Activated T-cell treated with anti-CD3 and anti-CD28 coated beads for 24 hours (primary cell): ENCODE results near the gene CRYBA2.

Experiments used
- DNase-seq: peaks from one replicate; pipeline ENCODE4 v3.0.0-alpha.2; 2020; ENCODE audit warnings: low read depth

Gene CRYBA2

GRCh38 chr2:218982586-218983262 is 10.5 kb downstream of the CRYBA2 start:
- DNase-seq: no peak

DNA sequence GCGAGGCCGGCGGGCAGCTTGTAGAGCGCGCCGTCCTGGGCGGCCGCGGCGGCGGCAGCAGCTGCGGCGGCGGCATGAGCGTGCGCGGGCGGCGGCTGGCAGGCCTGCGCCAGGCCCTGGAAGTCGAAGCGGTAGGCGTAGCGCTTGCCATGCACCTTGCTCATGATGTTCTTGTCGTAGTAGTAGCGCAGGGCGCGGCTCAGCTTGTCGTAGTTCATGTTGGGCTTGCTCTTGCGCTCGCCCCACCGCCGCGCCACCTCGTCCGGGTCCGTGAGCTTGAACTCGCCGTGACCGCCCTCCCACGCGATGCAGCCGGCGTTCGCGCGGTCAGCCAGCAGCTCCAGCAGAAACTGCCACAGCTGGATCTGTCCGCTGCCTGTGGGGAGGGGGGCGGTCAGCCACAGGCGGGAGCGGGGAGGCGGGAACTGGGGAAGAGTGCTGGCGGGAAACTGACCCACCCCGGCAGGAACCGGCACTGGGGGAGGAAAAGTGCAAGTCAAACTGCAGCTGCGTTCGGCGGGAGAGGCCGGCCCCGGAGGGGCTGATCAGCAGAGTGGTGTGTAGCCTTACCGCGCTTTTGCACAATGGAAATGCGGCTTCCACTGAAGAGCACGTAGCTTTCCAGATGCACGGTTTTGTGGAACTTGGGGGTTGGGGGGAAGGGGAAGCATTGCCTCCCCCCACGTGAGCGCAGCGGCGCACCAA is 11.2 kb downstream of the CRYBA2 start:
- DNase-seq: no peak

DNA sequence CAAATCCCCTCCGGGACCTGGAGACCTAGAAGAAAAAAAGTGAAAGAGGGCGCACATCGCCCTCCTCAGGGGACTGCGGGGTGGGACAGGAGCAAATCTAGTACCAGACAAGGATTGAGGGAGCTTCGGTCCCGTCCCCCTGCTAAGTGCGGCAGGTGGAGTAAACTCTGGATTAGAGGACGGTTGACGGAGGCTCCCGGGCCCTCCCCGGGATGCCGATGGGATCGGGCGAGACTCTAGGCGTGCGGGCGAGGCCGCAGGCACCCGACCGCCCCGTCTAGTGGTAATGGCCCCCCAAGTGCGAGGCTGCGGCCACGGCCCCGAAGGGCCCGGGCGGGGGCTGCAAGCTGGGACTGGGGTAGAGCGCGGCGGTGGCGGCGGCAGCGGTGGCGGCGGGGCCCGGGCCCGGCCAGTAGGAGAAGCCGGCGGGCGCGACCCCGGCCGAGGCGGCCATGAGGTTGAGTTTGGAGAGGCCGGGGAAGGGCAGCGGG is 11.8 kb downstream of the CRYBA2 start:
- DNase-seq: no peak

GRCh38 chr2:218980735-218981389 is 12.4 kb downstream of the CRYBA2 start:
- DNase-seq: no peak

DNA sequence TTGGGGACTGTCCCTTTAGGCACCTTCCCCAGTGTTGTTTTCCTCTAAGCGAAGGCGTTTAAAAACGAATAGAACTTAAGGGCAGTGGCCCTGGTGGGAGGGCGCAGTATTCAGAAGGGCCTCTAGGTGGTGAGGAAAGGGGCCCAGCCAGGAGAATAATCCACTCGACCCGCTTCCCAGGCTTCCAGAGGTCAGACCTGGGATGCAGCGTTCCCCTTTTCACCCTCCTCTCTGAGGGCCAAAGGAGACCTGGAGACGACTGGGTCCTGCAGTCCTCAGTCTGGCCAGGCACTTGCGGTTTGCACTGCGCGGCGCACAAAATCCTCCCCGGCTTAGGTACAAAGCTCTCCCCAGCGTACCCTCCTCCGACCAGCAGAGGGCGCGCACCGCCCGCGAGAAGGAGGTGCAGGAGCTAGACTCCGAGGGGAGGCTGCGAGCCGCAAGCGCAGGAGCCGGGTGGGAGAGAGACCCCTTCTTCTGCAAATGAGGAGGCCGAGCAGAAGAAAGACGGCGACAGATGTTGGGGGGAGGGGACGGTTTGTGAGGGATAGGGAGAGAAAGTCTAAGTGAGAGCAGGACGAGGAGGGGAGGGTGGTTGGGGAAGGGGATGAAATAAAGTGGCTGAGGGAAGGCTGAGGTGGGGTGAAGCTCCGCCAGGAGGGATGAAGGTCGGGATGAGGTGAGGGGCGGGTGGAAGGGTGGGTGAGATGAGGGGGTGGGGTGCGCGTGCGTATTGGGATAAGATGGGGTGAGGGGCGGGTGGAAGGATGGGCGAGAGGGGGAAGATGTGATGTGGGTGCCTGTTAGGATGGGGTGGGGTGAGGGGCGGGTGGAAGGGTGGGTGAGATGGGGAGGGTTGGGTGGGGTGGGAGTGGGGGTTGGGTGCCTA is 13.1 kb downstream of the CRYBA2 start:
- peak; percentile 81 for DNase-seq

DNA sequence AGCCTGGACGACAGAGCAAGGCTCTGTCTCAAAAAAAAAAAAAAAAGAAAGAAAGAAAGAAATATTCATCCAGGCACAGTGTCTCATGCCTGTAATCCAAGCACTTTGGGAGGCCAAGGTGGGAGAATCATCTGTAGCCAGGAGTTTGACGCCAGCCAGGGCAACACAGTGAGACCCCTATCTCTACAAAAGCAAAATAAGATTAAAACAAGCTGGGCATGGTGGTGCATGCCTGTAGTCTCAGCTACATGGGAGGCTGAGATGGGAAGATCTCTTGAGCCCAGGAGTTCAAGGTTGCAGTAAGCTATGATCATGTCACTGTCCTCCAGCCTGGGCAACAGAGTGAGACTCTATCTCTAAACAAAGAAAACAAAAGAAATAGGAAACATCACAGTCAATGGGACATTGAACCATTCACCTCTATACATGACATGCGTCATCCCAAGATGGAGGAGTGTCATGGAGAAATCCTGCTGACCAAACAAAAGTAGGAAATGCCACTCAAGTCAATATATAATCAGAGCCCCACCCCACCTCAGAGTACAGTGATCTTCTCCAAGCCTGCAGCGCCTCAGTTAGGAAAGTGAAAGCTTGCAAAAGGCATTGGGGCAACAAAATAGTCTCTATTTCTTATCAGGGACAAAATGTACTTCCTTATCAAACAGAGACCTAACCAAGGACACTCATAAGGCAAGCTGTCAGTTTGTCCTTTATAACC is 18.0 kb downstream of the CRYBA2 start:
- DNase-seq: no peak

DNA sequence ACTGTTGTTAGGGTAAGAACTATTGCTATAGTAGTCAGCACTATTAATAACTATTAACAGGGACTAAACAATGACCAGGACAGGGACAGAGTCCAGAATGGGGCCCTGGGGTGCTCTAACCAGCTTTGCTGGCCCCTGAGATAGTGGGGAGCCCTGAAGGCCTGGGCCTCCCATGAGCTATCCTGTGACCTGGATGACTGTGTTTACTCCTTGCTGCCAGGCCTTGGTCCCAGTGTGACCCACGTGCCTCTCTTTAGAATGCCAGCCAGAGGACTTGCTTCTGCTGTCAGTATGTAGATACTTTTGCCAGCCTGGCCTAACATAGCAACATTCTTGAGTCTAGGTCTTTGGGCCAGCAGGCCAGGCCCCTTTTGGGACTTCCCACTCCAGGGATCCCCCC is 22.3 kb downstream of the CRYBA2 start:
- no peak for DNase-seq

- DNase-seq: no peak
Observed at GRCh38 chr2:218964041-218964771, 29.0 kb downstream of the CRYBA2 start.

- DNase-seq: no peak
Observed at GRCh38 chr2:218963601-218964000, 29.6 kb downstream of the CRYBA2 start.

DNA sequence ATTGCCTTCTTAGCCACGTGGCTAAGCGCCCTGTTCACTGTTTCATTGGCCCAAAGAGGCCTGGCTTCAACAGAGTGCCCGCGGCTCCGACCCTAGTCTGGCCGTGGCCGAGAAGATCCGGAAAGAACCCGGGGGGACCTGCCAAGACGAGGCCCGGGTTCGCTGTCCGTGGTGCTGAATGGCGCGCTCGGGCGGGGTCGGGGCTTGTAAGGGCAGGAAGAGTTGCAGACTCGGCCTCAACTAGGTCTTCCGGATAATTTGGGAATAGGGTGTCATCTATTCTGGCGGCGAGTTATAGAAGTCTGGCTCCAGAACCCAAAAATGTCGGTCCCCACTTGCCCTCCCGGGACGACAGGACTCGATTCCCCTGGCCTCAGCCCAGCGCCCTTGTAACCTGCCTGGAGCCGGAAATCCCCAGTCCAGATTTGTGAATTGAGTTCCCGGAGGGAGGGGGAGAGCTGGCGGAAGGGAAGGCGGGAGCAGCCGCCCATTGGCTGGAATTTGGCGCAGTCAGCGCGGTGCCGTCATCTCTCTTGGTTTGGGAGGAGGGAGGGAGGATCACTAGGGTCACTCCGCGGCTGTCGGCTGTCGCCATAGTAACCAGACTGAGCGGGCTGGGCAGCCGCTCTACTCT is 30.2 kb downstream of the CRYBA2 start:
- no peak for DNase-seq

DNA sequence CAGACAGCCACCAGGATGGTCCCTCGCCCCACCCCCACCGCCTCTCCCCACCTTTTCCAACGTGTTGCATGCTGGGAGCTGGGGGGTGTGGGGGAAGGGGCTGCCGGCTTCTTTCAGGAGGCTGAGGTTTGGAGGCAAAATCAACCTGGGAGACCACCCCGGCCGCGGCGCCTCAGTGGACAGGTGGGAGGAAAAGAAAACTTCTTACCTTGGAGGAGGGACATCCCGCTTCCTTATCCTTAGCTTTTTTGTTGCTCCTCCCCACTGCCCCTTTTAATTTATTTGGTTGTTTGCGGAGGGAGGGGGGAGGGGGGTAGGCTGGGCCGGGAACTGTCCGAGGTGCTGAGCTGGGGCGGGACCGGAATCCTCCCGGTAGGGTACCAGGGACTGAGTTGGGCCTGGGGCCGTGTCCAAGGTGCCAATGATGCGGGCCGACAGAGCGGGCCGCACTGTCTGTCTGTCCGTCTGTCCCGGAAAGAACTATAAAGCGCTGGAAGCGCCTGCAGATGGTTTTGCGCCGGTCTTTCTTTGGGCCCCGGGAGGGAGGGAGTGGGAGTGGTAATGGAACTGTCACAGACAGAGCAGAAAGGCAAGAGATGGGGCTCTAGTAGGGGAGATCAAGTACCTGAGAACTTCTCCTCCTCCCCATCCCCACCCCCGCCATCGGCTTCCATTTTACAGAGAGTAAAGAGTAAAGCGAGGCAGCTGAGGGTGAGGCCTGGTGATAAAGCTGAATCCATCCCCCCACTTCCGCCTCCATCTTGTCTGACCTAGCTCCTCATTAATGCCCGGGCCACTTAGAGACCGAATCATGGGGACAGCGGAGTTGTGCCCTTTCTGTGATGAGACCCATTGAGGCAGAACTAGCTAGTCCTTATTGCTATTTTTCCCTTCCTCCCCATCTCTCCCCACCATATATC is 31.3 kb downstream of the CRYBA2 start:
- DNase-seq: no peak

DNA sequence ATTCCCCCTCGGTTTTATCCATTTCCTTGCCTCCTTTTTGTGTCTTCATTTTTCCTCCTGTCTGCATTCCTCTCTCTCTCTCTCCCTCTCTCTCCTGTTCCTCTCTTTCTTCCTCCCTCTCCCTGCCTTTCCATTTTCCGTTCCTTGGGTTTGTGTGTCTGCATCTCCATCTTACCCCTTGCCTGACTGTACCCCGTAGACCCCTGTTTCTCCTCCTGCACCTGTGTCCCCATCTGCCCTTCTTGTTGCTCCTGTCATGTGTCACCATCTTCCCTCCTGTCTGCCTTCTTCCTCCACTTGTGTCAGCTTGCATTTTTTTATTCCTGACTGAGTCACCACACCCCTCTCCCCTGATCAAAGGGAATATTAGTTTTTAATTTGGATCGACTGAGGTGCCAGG is 32.0 kb downstream of the CRYBA2 start:
- no peak for DNase-seq

GRCh38 chr2:218960309-218961165 is 32.7 kb downstream of the CRYBA2 start:
- no peak for DNase-seq

- DNase-seq: no peak
Observed at GRCh38 chr2:218959761-218960308, 33.4 kb downstream of the CRYBA2 start.

DNA sequence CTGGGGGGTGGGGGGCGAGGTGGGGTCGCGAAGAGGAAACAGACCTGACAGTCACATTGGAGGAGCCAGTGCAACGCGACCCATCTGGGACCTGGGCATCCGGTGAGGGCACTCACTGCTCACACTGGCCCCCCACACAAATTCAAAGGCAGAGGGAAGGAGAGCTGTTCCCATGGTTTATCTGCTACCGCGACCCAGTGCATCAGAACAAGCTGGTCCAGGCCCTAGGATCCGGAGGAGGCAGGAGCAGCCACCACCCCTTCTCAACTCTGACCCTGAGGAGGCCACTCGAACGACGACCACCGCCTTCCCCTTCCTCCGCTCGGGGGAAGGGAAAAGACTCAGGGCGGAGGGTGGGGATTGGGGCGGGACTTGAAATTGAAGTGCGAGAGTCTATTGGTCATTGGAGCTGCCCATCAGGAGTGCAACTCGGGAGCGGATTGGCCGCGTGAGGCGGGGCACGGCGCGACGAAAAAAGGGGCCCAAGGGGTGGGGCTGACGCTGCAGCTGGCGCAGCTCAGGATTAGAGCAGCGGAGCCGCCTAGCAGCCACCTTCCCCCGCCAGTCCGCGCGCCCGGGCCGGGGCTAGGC is 34.0 kb downstream of the CRYBA2 start, which contains the start of gene CDK5R2:
Gene CDK5R2 (plus strand): TSS at position 526 of the 591 bp plus-strand sequence. CDS start 155 bp downstream, outside the sequence.
- peak; percentile 74 for DNase-seq

- DNase-seq: no peak
Observed at GRCh38 chr2:218958276-218958675, 34.9 kb downstream of the CRYBA2 start.

- no peak for DNase-seq
Observed at GRCh38 chr2:218957671-218958070, 35.6 kb downstream of the CRYBA2 start.
